ENCODE data around the gene CYP27B1.
"Not testable (repeated sequence)": the region's sequence is repeated elsewhere in the genome, so short reads cannot be mapped to it uniquely, and the experiment has no call there.

The CYP27B1 gene

GRCh38 chr12:57715036-57715748 is 51.7 kb downstream of the CYP27B1 start:
- H3K27me3 ChIP-seq (replicated peaks; ENCODE audit: control insufficient read depth, insufficient read depth, low read length); H3K4me1 ChIP-seq (ENCODE audit: control insufficient read depth, insufficient read depth, low read length); H3K4me3 ChIP-seq (ENCODE audit: low read length); DNase-seq (ENCODE audit: low read depth); H3K9ac ChIP-seq (ENCODE audit: low read length); H3K9me3 ChIP-seq (ENCODE audit: control insufficient read depth, low read length): not testable (repeated sequence)
- H3K36me3 ChIP-seq (ENCODE audit: control insufficient read depth, insufficient read depth, low read length, severe bottlenecking) = peaks cover 54% of the 10 kb centered on the region

DNA sequence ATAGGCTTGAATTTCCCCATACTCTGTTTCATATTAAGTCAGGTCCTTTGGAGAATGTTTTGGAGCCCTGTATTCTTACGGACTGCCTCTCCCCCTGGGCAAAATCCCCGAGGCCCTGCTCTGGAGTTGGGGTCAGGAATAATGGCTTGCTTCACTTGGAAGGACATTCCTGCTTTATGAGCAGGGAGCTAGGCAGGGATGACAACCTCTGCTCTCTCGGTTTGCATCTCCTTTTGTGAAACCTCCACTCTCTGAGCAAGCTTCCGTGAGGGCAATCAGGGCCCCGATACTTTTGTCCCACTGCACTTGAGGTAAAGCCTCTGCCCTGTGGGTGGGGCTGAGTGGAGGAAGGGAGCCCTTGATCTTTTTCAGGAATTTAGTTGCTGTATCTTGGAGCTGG is 53.7 kb downstream of the CYP27B1 start:
- no peaks in the 10 kb centered on the region for H3K27me3 ChIP-seq (replicated peaks; ENCODE audit: control insufficient read depth, insufficient read depth, low read length)
- no peaks in the 10 kb centered on the region for H3K4me1 ChIP-seq (ENCODE audit: control insufficient read depth, insufficient read depth, low read length)
- no peak overlapping the region for H3K9ac ChIP-seq (ENCODE audit: low read length)
- H3K36me3 ChIP-seq (ENCODE audit: control insufficient read depth, insufficient read depth, low read length, severe bottlenecking) = peaks cover 34% of the 10 kb centered on the region
- no peak overlapping the region for H3K4me3 ChIP-seq (ENCODE audit: low read length)
- DNase-seq (ENCODE audit: low read depth) = no peak
- H3K9me3 ChIP-seq (ENCODE audit: control insufficient read depth, low read length) = peaks cover 5% of the 10 kb centered on the region

DNA sequence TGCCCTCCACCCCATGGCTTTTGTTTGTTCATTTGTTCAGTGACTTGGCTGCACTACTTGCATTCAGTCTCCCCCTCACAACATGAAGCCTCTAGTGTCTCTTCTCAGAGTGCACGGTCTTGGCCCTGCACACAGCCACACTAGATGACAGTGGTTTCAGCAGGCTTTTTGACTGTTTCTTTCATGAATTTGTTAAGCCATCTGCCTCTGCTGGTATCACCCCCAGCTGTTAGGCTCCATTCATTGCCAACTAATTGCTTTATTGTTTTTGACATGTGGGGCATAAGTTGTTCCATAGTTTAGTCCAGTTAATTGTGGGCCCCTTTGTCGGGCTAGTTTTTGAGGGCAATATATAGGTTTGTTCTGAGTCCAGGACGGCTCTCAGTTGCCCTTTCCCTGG is 54.2 kb downstream of the CYP27B1 start:
- no peaks in the 10 kb centered on the region for H3K4me1 ChIP-seq (ENCODE audit: control insufficient read depth, insufficient read depth, low read length)
- no peak for DNase-seq (ENCODE audit: low read depth)
- no peak overlapping the region for H3K9ac ChIP-seq (ENCODE audit: low read length)
- no peak overlapping the region for H3K4me3 ChIP-seq (ENCODE audit: low read length)
- H3K36me3 ChIP-seq (ENCODE audit: control insufficient read depth, insufficient read depth, low read length, severe bottlenecking) = peaks cover 29% of the 10 kb centered on the region
- no peaks in the 10 kb centered on the region for H3K27me3 ChIP-seq (replicated peaks; ENCODE audit: control insufficient read depth, insufficient read depth, low read length)
- peaks cover 5% of the 10 kb centered on the region for H3K9me3 ChIP-seq (ENCODE audit: control insufficient read depth, low read length)

Measured in adipocyte (in vitro differentiated cells).